ENCODE results near the gene MRPL42. TPM values are rescaled to one million over a fixed set of nuclear protein-coding genes. Genes with fewer than 3 reads are reported as not detected.

Gene MRPL42
- polyA plus RNA-seq, 2 donors: 24.6 to 33.4 TPM

- no peaks in the 10 kb centered on the region for H3K36me3 ChIP-seq (ENCODE audit: control insufficient read depth in 2 of 2, insufficient read depth in 2 of 2, low read length in 1 of 2)
- WGBS, 2 donors: 82 to 84% methylated on average over 5 of the region's 5 CpGs
- H3K4me1 ChIP-seq (ENCODE audit: control insufficient read depth in 2 of 2, insufficient read depth in 2 of 2, low read length in 1 of 2): no peaks in the 10 kb centered on the region
- no peaks in the 10 kb centered on the region for H3K9me3 ChIP-seq (ENCODE audit: control insufficient read depth in 2 of 2, insufficient read depth in 1 of 2, low read depth in 1 of 2, low read length in 1 of 2)
- H3K4me3 ChIP-seq (ENCODE audit: low read depth in 1 of 2, low read length in 2 of 2): no peak overlapping the region
- no peak overlapping the region for H3K27ac ChIP-seq (ENCODE audit: low read depth in 2 of 2, low read length in 1 of 2)
- no peaks in the 10 kb centered on the region for H3K27me3 ChIP-seq (ENCODE audit: control insufficient read depth in 1 of 2, insufficient read depth in 2 of 2, low read length in 2 of 2)
These were observed 51.4 kb downstream of the MRPL42 start for GRCh38 chr12:93518725-93519124.

- no peak overlapping the region for H3K27ac ChIP-seq (ENCODE audit: low read depth in 2 of 2, low read length in 1 of 2)
- no peaks in the 10 kb centered on the region for H3K9me3 ChIP-seq (ENCODE audit: control insufficient read depth in 2 of 2, insufficient read depth in 1 of 2, low read depth in 1 of 2, low read length in 1 of 2)
- no peaks in the 10 kb centered on the region for H3K4me1 ChIP-seq (ENCODE audit: control insufficient read depth in 2 of 2, insufficient read depth in 2 of 2, low read length in 1 of 2)
- H3K36me3 ChIP-seq (ENCODE audit: control insufficient read depth in 2 of 2, insufficient read depth in 2 of 2, low read length in 1 of 2): no peaks in the 10 kb centered on the region
- no peak overlapping the region for H3K4me3 ChIP-seq (ENCODE audit: low read depth in 1 of 2, low read length in 2 of 2)
- WGBS, 2 donors: 61 to 74% methylated on average over 2 of the region's 2 CpGs
- H3K27me3 ChIP-seq (ENCODE audit: control insufficient read depth in 1 of 2, insufficient read depth in 2 of 2, low read length in 2 of 2): no peaks in the 10 kb centered on the region
These were observed 52.5 kb downstream of the MRPL42 start for GRCh38 chr12:93519859-93520258.

- Histone ChIP-seq H3K36me3 (ENCODE audit: control insufficient read depth in 2 of 2, insufficient read depth in 2 of 2, low read length in 1 of 2) (no peaks in the 10 kb centered on the region), H3K4me1 (ENCODE audit: control insufficient read depth in 2 of 2, insufficient read depth in 2 of 2, low read length in 1 of 2) (no peaks in the 10 kb centered on the region), H3K27me3 (ENCODE audit: control insufficient read depth in 1 of 2, insufficient read depth in 2 of 2, low read length in 2 of 2) (no peaks in the 10 kb centered on the region), H3K9me3 (ENCODE audit: control insufficient read depth in 2 of 2, insufficient read depth in 1 of 2, low read depth in 1 of 2, low read length in 1 of 2) (no peaks in the 10 kb centered on the region), H3K4me3 (ENCODE audit: low read depth in 1 of 2, low read length in 2 of 2) (no peak overlapping the region), H3K27ac (ENCODE audit: low read depth in 2 of 2, low read length in 1 of 2) (no peak overlapping the region)
- WGBS, 2 donors: 71 to 79% methylated on average over 2 of the region's 2 CpGs
These were observed 53.1 kb downstream of the MRPL42 start for GRCh38 chr12:93520454-93520853.

- no peaks in the 10 kb centered on the region for H3K4me1 ChIP-seq (ENCODE audit: control insufficient read depth in 2 of 2, insufficient read depth in 2 of 2, low read length in 1 of 2)
- H3K27me3 ChIP-seq (ENCODE audit: control insufficient read depth in 1 of 2, insufficient read depth in 2 of 2, low read length in 2 of 2): no peaks in the 10 kb centered on the region
- no peak overlapping the region for H3K27ac ChIP-seq (ENCODE audit: low read depth in 2 of 2, low read length in 1 of 2)
- 65 to 69% methylated on average over 6 of the region's 6 CpGs for WGBS, 2 donors
- H3K9me3 ChIP-seq (ENCODE audit: control insufficient read depth in 2 of 2, insufficient read depth in 1 of 2, low read depth in 1 of 2, low read length in 1 of 2): no peaks in the 10 kb centered on the region
- H3K4me3 ChIP-seq (ENCODE audit: low read depth in 1 of 2, low read length in 2 of 2): no peak overlapping the region
- H3K36me3 ChIP-seq (ENCODE audit: control insufficient read depth in 2 of 2, insufficient read depth in 2 of 2, low read length in 1 of 2): no peaks in the 10 kb centered on the region
These were observed 54.1 kb downstream of the MRPL42 start for GRCh38 chr12:93521225-93522080.

GRCh38 chr12:93524386-93525133, 57.2 kb downstream of the MRPL42 start:
- Histone ChIP-seq H3K4me1 (ENCODE audit: control insufficient read depth in 2 of 2, insufficient read depth in 2 of 2, low read length in 1 of 2) (no peaks in the 10 kb centered on the region), H3K27ac (ENCODE audit: low read depth in 2 of 2, low read length in 1 of 2) (no peak overlapping the region), H3K9me3 (ENCODE audit: control insufficient read depth in 2 of 2, insufficient read depth in 1 of 2, low read depth in 1 of 2, low read length in 1 of 2) (no peaks in the 10 kb centered on the region), H3K27me3 (ENCODE audit: control insufficient read depth in 1 of 2, insufficient read depth in 2 of 2, low read length in 2 of 2) (no peaks in the 10 kb centered on the region), H3K4me3 (ENCODE audit: low read depth in 1 of 2, low read length in 2 of 2) (no peak overlapping the region), H3K36me3 (ENCODE audit: control insufficient read depth in 2 of 2, insufficient read depth in 2 of 2, low read length in 1 of 2) (no peaks in the 10 kb centered on the region)
- 70 to 78% methylated on average over 10 of the region's 10 CpGs for WGBS, 2 donors

- Histone ChIP-seq H3K4me1 (ENCODE audit: control insufficient read depth in 2 of 2, insufficient read depth in 2 of 2, low read length in 1 of 2) (no peaks in the 10 kb centered on the region), H3K27ac (ENCODE audit: low read depth in 2 of 2, low read length in 1 of 2) (no peak overlapping the region), H3K9me3 (ENCODE audit: control insufficient read depth in 2 of 2, insufficient read depth in 1 of 2, low read depth in 1 of 2, low read length in 1 of 2) (no peaks in the 10 kb centered on the region), H3K36me3 (ENCODE audit: control insufficient read depth in 2 of 2, insufficient read depth in 2 of 2, low read length in 1 of 2) (no peaks in the 10 kb centered on the region), H3K4me3 (ENCODE audit: low read depth in 1 of 2, low read length in 2 of 2) (no peak overlapping the region), H3K27me3 (ENCODE audit: control insufficient read depth in 1 of 2, insufficient read depth in 2 of 2, low read length in 2 of 2) (no peaks in the 10 kb centered on the region)
- 66 to 69% methylated on average over 4 of the region's 4 CpGs for WGBS, 2 donors
These were observed 59.6 kb downstream of the MRPL42 start for GRCh38 chr12:93526786-93527428.

GRCh38 chr12:93530358-93530757, 63.0 kb downstream of the MRPL42 start:
- 48 to 55% methylated on average over 5 of the region's 5 CpGs for WGBS, 2 donors
- H3K36me3 ChIP-seq (ENCODE audit: control insufficient read depth in 2 of 2, insufficient read depth in 2 of 2, low read length in 1 of 2): no peaks in the 10 kb centered on the region
- H3K4me1 ChIP-seq (ENCODE audit: control insufficient read depth in 2 of 2, insufficient read depth in 2 of 2, low read length in 1 of 2): no peaks in the 10 kb centered on the region
- H3K27me3 ChIP-seq (ENCODE audit: control insufficient read depth in 1 of 2, insufficient read depth in 2 of 2, low read length in 2 of 2): no peaks in the 10 kb centered on the region
- H3K27ac ChIP-seq (ENCODE audit: low read depth in 2 of 2, low read length in 1 of 2): no peak overlapping the region
- H3K9me3 ChIP-seq (ENCODE audit: control insufficient read depth in 2 of 2, insufficient read depth in 1 of 2, low read depth in 1 of 2, low read length in 1 of 2): no peaks in the 10 kb centered on the region
- H3K4me3 ChIP-seq (ENCODE audit: low read depth in 1 of 2, low read length in 2 of 2): no peak overlapping the region

- Histone ChIP-seq H3K4me3 (ENCODE audit: low read depth in 1 of 2, low read length in 2 of 2) (no peak overlapping the region), H3K4me1 (ENCODE audit: control insufficient read depth in 2 of 2, insufficient read depth in 2 of 2, low read length in 1 of 2) (no peaks in the 10 kb centered on the region), H3K9me3 (ENCODE audit: control insufficient read depth in 2 of 2, insufficient read depth in 1 of 2, low read depth in 1 of 2, low read length in 1 of 2) (no peaks in the 10 kb centered on the region), H3K27me3 (ENCODE audit: control insufficient read depth in 1 of 2, insufficient read depth in 2 of 2, low read length in 2 of 2) (no peaks in the 10 kb centered on the region), H3K36me3 (ENCODE audit: control insufficient read depth in 2 of 2, insufficient read depth in 2 of 2, low read length in 1 of 2) (no peaks in the 10 kb centered on the region), H3K27ac (ENCODE audit: low read depth in 2 of 2, low read length in 1 of 2) (no peak overlapping the region)
- WGBS, 2 donors: 68 to 78% methylated on average over 5 of the region's 5 CpGs
These were observed 66.0 kb downstream of the MRPL42 start for GRCh38 chr12:93533310-93533709.

GRCh38 chr12:93536111-93536765, 68.9 kb downstream of the MRPL42 start:
- WGBS, 2 donors: 70 to 72% methylated on average over 2 of the region's 2 CpGs
- Histone ChIP-seq H3K4me3 (ENCODE audit: low read depth in 1 of 2, low read length in 2 of 2) (no peak overlapping the region), H3K9me3 (ENCODE audit: control insufficient read depth in 2 of 2, insufficient read depth in 1 of 2, low read depth in 1 of 2, low read length in 1 of 2) (no peaks in the 10 kb centered on the region), H3K27me3 (ENCODE audit: control insufficient read depth in 1 of 2, insufficient read depth in 2 of 2, low read length in 2 of 2) (no peaks in the 10 kb centered on the region), H3K27ac (ENCODE audit: low read depth in 2 of 2, low read length in 1 of 2) (no peak overlapping the region), H3K36me3 (ENCODE audit: control insufficient read depth in 2 of 2, insufficient read depth in 2 of 2, low read length in 1 of 2) (no peaks in the 10 kb centered on the region), H3K4me1 (ENCODE audit: control insufficient read depth in 2 of 2, insufficient read depth in 2 of 2, low read length in 1 of 2) (no peaks in the 10 kb centered on the region)

Data from esophagus (tissue), 2 donors.